KMS-11 (cell line): Measurements from ENCODE around the gene ABCC3.

Source experiments
- H2AFZ ChIP-seq: fragments of 200-600 bp; sonication (generic); 2 replicates; pipeline ENCODE4 v1.6.1; 2016; ENCODE audit warnings: antibody characterized with exemption, mixed run types, low read depth
- H3K27ac ChIP-seq: fragments of 200-600 bp; sonication (generic); 2 replicates; pipeline ENCODE4 v1.6.1; 2016; ENCODE audit warnings: mild to moderate bottlenecking, mixed run types
- H3K27me3 ChIP-seq: fragments of 200-600 bp; sonication (generic); 2 replicates; pipeline ENCODE4 v1.6.1; 2017; ENCODE audit warnings: mild to moderate bottlenecking, low read depth, mixed run types, moderate library complexity; ENCODE audit not compliant: insufficient read depth
- H3K36me3 ChIP-seq: fragments of 200-600 bp; sonication (generic); 2 replicates; pipeline ENCODE4 v1.6.1; 2017; ENCODE audit warnings: mild to moderate bottlenecking, mixed run types; ENCODE audit not compliant: insufficient read depth
- H3K4me1 ChIP-seq: fragments of 200-600 bp; sonication (generic); 2 replicates; pipeline ENCODE4 v1.6.1; 2016; ENCODE audit warnings: mild to moderate bottlenecking, low read depth, mixed run types; ENCODE audit not compliant: poor library complexity, severe bottlenecking
- H3K4me2 ChIP-seq: fragments of 200-600 bp; sonication (generic); 2 replicates; pipeline ENCODE4 v1.7.0; 2016; ENCODE audit warnings: mild to moderate bottlenecking, mixed run types
- H3K4me3 ChIP-seq: fragments of 200-600 bp; sonication (generic); IDR thresholded peaks from 2 replicates; pipeline ENCODE4 v1.6.1; 2017; ENCODE audit warnings: low read depth, low read length, mixed read lengths; ENCODE audit not compliant: insufficient read depth
- H3K79me2 ChIP-seq: fragments of 200-600 bp; sonication (generic); 2 replicates; pipeline ENCODE4 v1.6.1; 2016; ENCODE audit warnings: low read depth, mixed run types; ENCODE audit not compliant: insufficient read depth
- H3K9ac ChIP-seq: fragments of 200-600 bp; sonication (generic); 2 replicates; pipeline ENCODE4 v1.6.1; 2016; ENCODE audit warnings: mild to moderate bottlenecking, mixed run types
- H4K20me1 ChIP-seq: fragments of 200-600 bp; sonication (generic); 2 replicates; pipeline ENCODE4 v1.6.1; 2016; ENCODE audit warnings: mild to moderate bottlenecking, mixed run types; ENCODE audit not compliant: insufficient read depth
- CTCF ChIP-seq: fragments of 200-600 bp; sonication (generic); conservative IDR thresholded peaks from 2 replicates; pipeline ENCODE4 v1.6.1; 2017; ENCODE audit warnings: low read depth, mild to moderate bottlenecking, antibody characterized with exemption, low read length, moderate library complexity, mixed read lengths

Gene ABCC3

GRCh38 chr17:50596191-50597037, 38.3 kb upstream of the ABCC3 start:
- Histone ChIP-seq H3K4me1 (peaks cover 6% of the 10 kb centered on the region), H3K9ac (no peak overlapping the region), H3K27ac (no peak overlapping the region), H3K79me2 (no peaks in the 10 kb centered on the region), H2AFZ (no peak overlapping the region), H3K36me3 (no peaks in the 10 kb centered on the region), H3K4me3 (no peak overlapping the region), H3K4me2 (no peak overlapping the region), H3K27me3 (peaks cover 79% of the 10 kb centered on the region), H4K20me1 (no peaks in the 10 kb centered on the region)
- TF ChIP-seq CTCF = no peak

GRCh38 chr17:50598487-50598886, 36.2 kb upstream of the ABCC3 start:
- H3K9ac ChIP-seq = no peak overlapping the region
- H2AFZ ChIP-seq = no peak overlapping the region
- TF ChIP-seq CTCF = no peak
- no peaks in the 10 kb centered on the region for H3K36me3 ChIP-seq
- no peaks in the 10 kb centered on the region for H3K79me2 ChIP-seq
- H3K4me1 ChIP-seq = peaks cover 10% of the 10 kb centered on the region
- no peak overlapping the region; the same call in 1 of the 2 replicates for H3K4me2 ChIP-seq
- H3K27me3 ChIP-seq = peaks cover 84% of the 10 kb centered on the region
- no peaks in the 10 kb centered on the region for H4K20me1 ChIP-seq
- no peak overlapping the region for H3K4me3 ChIP-seq
- no peak overlapping the region for H3K27ac ChIP-seq

DNA sequence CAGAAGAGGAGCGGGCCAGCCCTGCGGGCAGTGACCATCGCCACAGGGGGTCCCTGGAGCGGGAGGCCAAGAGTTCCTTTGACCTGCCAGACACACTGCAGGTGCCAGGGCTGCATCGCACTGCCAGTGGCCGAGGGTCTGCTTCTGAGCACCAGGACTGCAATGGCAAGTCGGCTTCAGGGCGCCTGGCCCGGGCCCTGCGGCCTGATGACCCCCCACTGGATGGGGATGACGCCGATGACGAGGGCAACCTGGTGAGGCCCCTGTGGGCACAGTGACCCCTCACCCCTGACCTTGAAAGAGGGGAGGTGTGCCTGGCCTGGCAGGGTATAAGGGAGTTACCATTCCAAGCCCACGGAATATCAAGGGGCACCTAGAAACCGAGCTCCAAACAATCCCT, 35.1 kb upstream of the ABCC3 start:
- no peak for TF ChIP-seq CTCF
- H3K9ac ChIP-seq = no peak overlapping the region
- no peaks in the 10 kb centered on the region for H4K20me1 ChIP-seq
- no peak overlapping the region for H3K27ac ChIP-seq
- no peak overlapping the region for H2AFZ ChIP-seq
- H3K4me3 ChIP-seq = no peak overlapping the region
- peaks cover 10% of the 10 kb centered on the region for H3K4me1 ChIP-seq
- H3K27me3 ChIP-seq = peaks cover 84% of the 10 kb centered on the region
- H3K36me3 ChIP-seq = no peaks in the 10 kb centered on the region
- H3K79me2 ChIP-seq = no peaks in the 10 kb centered on the region
- H3K4me2 ChIP-seq = no peak overlapping the region

DNA sequence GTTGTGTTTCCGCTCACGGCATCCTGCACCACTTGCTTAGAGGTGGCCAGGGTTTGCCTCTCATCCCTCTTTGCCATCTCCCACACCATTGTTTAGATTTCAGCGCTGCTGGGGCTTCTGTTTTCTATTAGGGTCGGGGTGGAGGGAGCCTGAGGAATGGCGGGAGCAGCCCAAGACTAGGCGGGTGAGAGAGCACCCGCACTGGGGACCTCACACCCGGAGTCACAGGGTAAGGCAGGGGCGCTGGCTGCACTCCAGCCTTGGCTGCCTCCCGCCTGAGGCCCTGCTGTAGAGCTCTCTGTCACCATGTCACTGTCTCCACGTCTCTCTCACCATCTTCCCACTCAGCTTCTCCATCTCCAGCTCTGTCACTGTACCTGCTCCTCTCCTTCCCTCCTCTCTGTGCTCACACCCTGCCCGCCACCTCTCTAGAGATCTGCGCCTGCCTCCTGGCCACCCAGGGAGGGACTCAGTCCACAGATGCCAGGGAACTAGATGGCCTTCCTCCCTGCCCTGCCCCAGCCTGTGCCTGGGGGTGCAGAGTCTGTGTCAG, 32.8 kb upstream of the ABCC3 start:
- Histone ChIP-seq H4K20me1 (no peaks in the 10 kb centered on the region), H3K4me3 (no peak overlapping the region), H3K9ac (no peak overlapping the region), H2AFZ (no peak overlapping the region), H3K36me3 (no peaks in the 10 kb centered on the region), H3K79me2 (no peaks in the 10 kb centered on the region), H3K4me2 (no peak overlapping the region), H3K27ac (no peak overlapping the region), H3K4me1 (peaks cover 10% of the 10 kb centered on the region), H3K27me3 (peaks cover 85% of the 10 kb centered on the region)
- no peak for TF ChIP-seq CTCF
